CD14-positive monocyte (primary cell): ENCODE data around the gene SLC16A12. TPM values are rescaled to one million over a fixed set of nuclear protein-coding genes. Genes with fewer than 3 reads are reported as not detected.

Experiments used
- DNase-seq, 3 donors: peaks; one replicate each; pipeline ENCODE4 v3.0.0-alpha.2; 2011 to 2022
- H2AFZ ChIP-seq: 2 replicates; pipeline ENCODE4 v1.6.0; 2012; ENCODE audit warnings: mild to moderate bottlenecking, low read depth, low read length, inconsistent platforms; ENCODE audit not compliant: insufficient read depth, poor library complexity, severe bottlenecking
- H3K27ac ChIP-seq, 2 donors: 1 replicate in 1 of 2; 2 replicates in 1 of 2; pipeline ENCODE4 v1.5.1; 2012 to 2013; ENCODE audit warnings: low read length in 2 of 2, control low read depth in 1 of 2, inconsistent platforms in 1 of 2, low read depth in 1 of 2, mild to moderate bottlenecking in 1 of 2
- H3K27me3 ChIP-seq, 2 donors: one replicate each; pipeline versions ENCODE4 v1.6.0 to v1.6.1; 2011 to 2013; ENCODE audit warnings: low read length in 2 of 2; ENCODE audit not compliant: control insufficient read depth in 2 of 2, insufficient read depth in 2 of 2
- H3K36me3 ChIP-seq, 2 donors: replicated peaks in 1 of 2; 1 replicate in 1 of 2; 2 replicates in 1 of 2; pipeline versions ENCODE4 v1.5.1 to v1.6.1; 2012 to 2013; ENCODE audit warnings: low read length in 2 of 2, control low read depth in 1 of 2, inconsistent platforms in 1 of 2, mild to moderate bottlenecking in 1 of 2; ENCODE audit not compliant: insufficient read depth in 2 of 2, control insufficient read depth in 1 of 2
- H3K4me1 ChIP-seq, 2 donors: 1 replicate in 1 of 2; 2 replicates in 1 of 2; pipeline versions ENCODE4 v1.5.1 to v1.6.1; 2012 to 2013; ENCODE audit warnings: low read length in 2 of 2, control low read depth in 1 of 2, inconsistent platforms in 1 of 2, mild to moderate bottlenecking in 1 of 2, moderate library complexity in 1 of 2; ENCODE audit not compliant: insufficient read depth in 2 of 2, control insufficient read depth in 1 of 2
- H3K4me2 ChIP-seq: replicated peaks from 2 replicates; pipeline ENCODE3; 2012; ENCODE audit warnings: low read length, moderate library complexity, mild to moderate bottlenecking; ENCODE audit not compliant: poor library complexity, severe bottlenecking; ENCODE audit errors: extremely low read depth
- H3K4me3 ChIP-seq, 3 experiments: fragments of 200-600 bp in 1 of 3; sonication (generic) in 1 of 3; replicated peaks in 1 of 3; 1 replicate in 2 of 3; 2 replicates in 1 of 3; pipeline ENCODE4 v1.5.1; 2011 to 2013; ENCODE audit warnings: low read length in 3 of 3, mild to moderate bottlenecking in 3 of 3, control low read depth in 2 of 3, low read depth in 2 of 3, inconsistent platforms in 1 of 3, moderate library complexity in 1 of 3
- H3K79me2 ChIP-seq: 2 replicates; pipeline ENCODE4 v1.6.0; 2012; ENCODE audit warnings: mild to moderate bottlenecking, control low read depth, inconsistent platforms, low read length, moderate library complexity; ENCODE audit not compliant: insufficient read depth
- H3K9ac ChIP-seq: 2 replicates; pipeline ENCODE4 v1.6.0; 2017; ENCODE audit warnings: low read length, mild to moderate bottlenecking; ENCODE audit not compliant: insufficient read depth, poor library complexity, severe bottlenecking
- H3K9me3 ChIP-seq, 2 donors: replicated peaks in 1 of 2; 1 replicate in 1 of 2; 2 replicates in 1 of 2; pipeline versions ENCODE4 v1.5.1 to v1.6.1; 2012 to 2013; ENCODE audit warnings: low read length in 2 of 2, control low read depth in 1 of 2; ENCODE audit not compliant: control insufficient read depth in 1 of 2, insufficient read depth in 1 of 2
- H4K20me1 ChIP-seq: 2 replicates; pipeline ENCODE4 v1.6.0; 2012; ENCODE audit warnings: mild to moderate bottlenecking, low read length, control low read depth, moderate library complexity; ENCODE audit not compliant: insufficient read depth
- H3K27ac Mint-ChIP-seq, 7 donors: one replicate each; pipeline ENCODE4 v1.8.0; 2020; ENCODE audit warnings: mild to moderate bottlenecking in 7 of 7, mixed read lengths in 7 of 7, moderate library complexity in 6 of 7, inconsistent platforms in 2 of 7
- H3K27me3 Mint-ChIP-seq, 3 donors: one replicate each; pipeline ENCODE4 v1.8.0; 2021 to 2022; ENCODE audit warnings: low read depth in 3 of 3, mild to moderate bottlenecking in 3 of 3, mixed read lengths in 3 of 3, moderate library complexity in 3 of 3, inconsistent platforms in 1 of 3
- H3K36me3 Mint-ChIP-seq, 2 donors: one replicate each; pipeline ENCODE4 v1.8.0; 2020; ENCODE audit warnings: mixed read lengths in 2 of 2, inconsistent platforms in 1 of 2, mild to moderate bottlenecking in 1 of 2
- H3K4me1 Mint-ChIP-seq: one replicate; pipeline ENCODE4 v1.8.0; 2020; ENCODE audit warnings: mild to moderate bottlenecking, mixed read lengths
- H3K4me3 Mint-ChIP-seq, 2 donors: one replicate each; pipeline ENCODE4 v1.8.0; 2020; ENCODE audit warnings: mild to moderate bottlenecking in 2 of 2, mixed read lengths in 2 of 2, moderate library complexity in 1 of 2
- H3K9me3 Mint-ChIP-seq, 7 donors: one replicate each; pipeline ENCODE4 v1.8.0; 2020 to 2022; ENCODE audit warnings: mixed read lengths in 7 of 7, mild to moderate bottlenecking in 6 of 7, moderate library complexity in 6 of 7, inconsistent platforms in 2 of 7
- CTCF ChIP-seq: fragments of 200-600 bp; IDR thresholded peaks from one replicate; pipeline ENCODE4 v1.8.0; 2022; ENCODE audit warnings: antibody characterized with exemption, mild to moderate bottlenecking
- WGBS: methylation state at CpG from one replicate; pipeline ENCODE4 v1.1.5; 2013; ENCODE audit warnings: missing lambda C conversion rate; ENCODE audit not compliant: insufficient coverage; 5-methylcytosine and 5-hydroxymethylcytosine counted together
- intact Hi-C, 2 donors: fragments of 100-400 bp; cut with micrococcal nuclease; formaldehyde crosslinking; loops; one replicate each; pipeline versions ENCODE4 v1.15.0 to v1.15.1; 2023
- polyA plus RNA-seq, 3 donors: library from polyadenylated mRNA; depleted of rRNA in 1 of 3; unstranded in 2 of 3; stranded (reverse) in 1 of 3; fragments of 300-500 nt in 2 of 3; fragments of >200 nt in 1 of 3; fragmentation: Illumina TruSeq in 2 of 3; gene quantifications; 1 replicate in 2 of 3; 2 replicates in 1 of 3; pipeline ENCODE4 v1.2.3, GENCODE V29; 2012 to 2021

The SLC16A12 gene
- polyA plus RNA-seq, 3 donors: 0.04 TPM; not detected in 2

GRCh38 chr10:89534826-89535166 is 598 bp downstream of the SLC16A12 start:
- DNase-seq: no peak
- Mint-ChIP-seq H3K36me3 (peaks cover 0 to 2% of the 10 kb centered on the region in 2 donors), H3K27ac (no peak overlapping the region), H3K4me1 (peaks cover 2% of the 10 kb centered on the region), H3K9me3 (peaks cover 0 to 12% (median 9%) of the 10 kb centered on the region in 7 donors), H3K4me3 (peak overlapping the region in 1 of 2 donors; percentile 86), H3K27me3 (peaks cover 69 to 76% (median 71%) of the 10 kb centered on the region in 3 donors)
- peaks cover 64 to 80% of the 10 kb centered on the region in 2 donors for H3K27me3 ChIP-seq
- H3K79me2 ChIP-seq: no peaks in the 10 kb centered on the region
- no peak for TF ChIP-seq CTCF
- no peak overlapping the region for H2AFZ ChIP-seq
- no peak overlapping the region for H3K27ac ChIP-seq
- intact Hi-C loops: no loop called here
- no peaks in the 10 kb centered on the region for H4K20me1 ChIP-seq
- no peaks in the 10 kb centered on the region for H3K36me3 ChIP-seq
- no peak overlapping the region for H3K4me2 ChIP-seq
- no peaks in the 10 kb centered on the region for H3K9me3 ChIP-seq
- H3K4me1 ChIP-seq: no peaks in the 10 kb centered on the region
- 25% methylated on average over 4 of the region's 8 CpGs for WGBS
- no peak overlapping the region for H3K4me3 ChIP-seq
- no peak overlapping the region for H3K9ac ChIP-seq

- peak overlapping the region in 1 of 2 donors; percentile 36 for H3K4me3 Mint-ChIP-seq
- H3K79me2 ChIP-seq: no peaks in the 10 kb centered on the region
- intact Hi-C loops: no loop called here
- TF ChIP-seq CTCF: no peak
- H3K4me1 ChIP-seq: no peaks in the 10 kb centered on the region
- no peak for DNase-seq
- peaks cover 53 to 65% of the 10 kb centered on the region in 2 donors for H3K27me3 ChIP-seq
- 60% methylated on average over 2 of the region's 3 CpGs for WGBS
- no peak overlapping the region for H3K4me2 ChIP-seq
- no peak overlapping the region for H3K4me3 ChIP-seq
- H4K20me1 ChIP-seq: no peaks in the 10 kb centered on the region
- H2AFZ ChIP-seq: no peak overlapping the region
- H3K4me1 Mint-ChIP-seq: peaks cover 2% of the 10 kb centered on the region
- no peak overlapping the region for H3K27ac Mint-ChIP-seq
- H3K9me3 Mint-ChIP-seq: peaks cover 0 to 12% (median 9%) of the 10 kb centered on the region in 7 donors
- H3K9me3 ChIP-seq: no peaks in the 10 kb centered on the region
- no peak overlapping the region for H3K27ac ChIP-seq
- H3K36me3 Mint-ChIP-seq: peaks cover 0 to 2% of the 10 kb centered on the region in 2 donors
- H3K9ac ChIP-seq: no peak overlapping the region
- H3K27me3 Mint-ChIP-seq: peaks cover 59 to 72% (median 61%) of the 10 kb centered on the region in 3 donors
- H3K36me3 ChIP-seq: no peaks in the 10 kb centered on the region
Observed at GRCh38 chr10:89532476-89532875, 2.9 kb downstream of the SLC16A12 start.
